IgD-negative memory B cell (primary cell): ENCODE results near the gene GEMIN2. TPM values are rescaled to one million over a fixed set of nuclear protein-coding genes. Genes with fewer than 3 reads are reported as not detected.
A peak's percentile ranks its signal among the peaks of the same experiment; 100 is the strongest.
"Not testable (repeated sequence)": the region's sequence is repeated elsewhere in the genome, so short reads cannot be mapped to it uniquely, and the experiment has no call there.

Experiments
- H3K27ac Mint-ChIP-seq, 3 donors: one replicate each; pipeline ENCODE4 v1.8.0; 2020 to 2022; ENCODE audit warnings: mild to moderate bottlenecking in 3 of 3, mixed read lengths in 3 of 3, moderate library complexity in 1 of 3
- H3K27me3 Mint-ChIP-seq: one replicate; pipeline ENCODE4 v1.8.0; 2021; ENCODE audit warnings: mixed read lengths
- H3K36me3 Mint-ChIP-seq: one replicate; pipeline ENCODE4 v1.8.0; 2020; ENCODE audit warnings: mild to moderate bottlenecking, mixed read lengths
- H3K4me1 Mint-ChIP-seq, 3 donors: one replicate each; pipeline ENCODE4 v1.8.0; 2020 to 2022; ENCODE audit warnings: mixed read lengths in 3 of 3, mild to moderate bottlenecking in 1 of 3
- H3K4me3 Mint-ChIP-seq, 4 donors: one replicate each; pipeline ENCODE4 v1.8.0; 2020 to 2022; ENCODE audit warnings: mild to moderate bottlenecking in 4 of 4, mixed read lengths in 4 of 4, moderate library complexity in 3 of 4
- H3K9me3 Mint-ChIP-seq, 3 donors: one replicate each; pipeline ENCODE4 v1.8.0; 2020 to 2021; ENCODE audit warnings: mixed read lengths in 3 of 3, mild to moderate bottlenecking in 1 of 3
- polyA plus RNA-seq: library from polyadenylated mRNA; unstranded; fragments of 300-500 nt; fragmentation: Illumina TruSeq; gene quantifications from one replicate; pipeline ENCODE4 v1.2.3, GENCODE V29; 2021

The GEMIN2 gene
- polyA plus RNA-seq, 1 donor from 2014 or later, result 17.1 TPM

GRCh38 chr14:39145266-39145966, 31.3 kb downstream of the GEMIN2 start:
- peaks cover 17% of the 10 kb centered on the region for H3K36me3 Mint-ChIP-seq
- H3K27ac Mint-ChIP-seq, result no peak overlapping the region

GRCh38 chr14:39154594-39155189, 40.6 kb downstream of the GEMIN2 start:
- no peak overlapping the region for H3K27ac Mint-ChIP-seq
- H3K9me3 Mint-ChIP-seq, result no peaks in the 10 kb centered on the region
- no peaks in the 10 kb centered on the region for H3K27me3 Mint-ChIP-seq
- no peaks in the 10 kb centered on the region for H3K4me1 Mint-ChIP-seq
- H3K36me3 Mint-ChIP-seq, result peaks cover 5% of the 10 kb centered on the region
- no peak overlapping the region for H3K4me3 Mint-ChIP-seq

More at GRCh38 chr14:39145266-39145966, 31.3 kb downstream of the GEMIN2 start:
- H3K27me3 Mint-ChIP-seq, result no peaks in the 10 kb centered on the region
- peaks cover 0 to 6% (median 0%) of the 10 kb centered on the region in 3 donors for H3K9me3 Mint-ChIP-seq
- H3K4me1 Mint-ChIP-seq, result peaks cover 0 to 6% (median 4%) of the 10 kb centered on the region in 3 donors
- no peak overlapping the region for H3K4me3 Mint-ChIP-seq

- Mint-ChIP-seq H3K36me3 (peaks cover 6% of the 10 kb centered on the region), H3K9me3 (no peaks in the 10 kb centered on the region), H3K4me1 (peaks cover 0 to 2% (median under 1%) of the 10 kb centered on the region in 3 donors), H3K27ac (no peak overlapping the region), H3K4me3 (no peak overlapping the region), H3K27me3 (no peaks in the 10 kb centered on the region)
Measured at GRCh38 chr14:39157491-39157890, 43.4 kb downstream of the GEMIN2 start.

- no peak overlapping the region for H3K27ac Mint-ChIP-seq
- H3K36me3 Mint-ChIP-seq, result peaks cover 4% of the 10 kb centered on the region
Measured at GRCh38 chr14:39158222-39158858, 44.2 kb downstream of the GEMIN2 start.

GRCh38 chr14:39160494-39160893, 46.4 kb downstream of the GEMIN2 start:
- Mint-ChIP-seq H3K9me3 (no peaks in the 10 kb centered on the region), H3K27me3 (no peaks in the 10 kb centered on the region), H3K4me1 (peaks cover 0 to 10% (median 4%) of the 10 kb centered on the region in 3 donors), H3K4me3 (no peak overlapping the region), H3K27ac (no peak overlapping the region), H3K36me3 (peaks cover 4% of the 10 kb centered on the region)

More at GRCh38 chr14:39158222-39158858, 44.2 kb downstream of the GEMIN2 start:
- H3K4me1 Mint-ChIP-seq, result peaks cover 0 to 6% (median 2%) of the 10 kb centered on the region in 3 donors
- no peaks in the 10 kb centered on the region for H3K27me3 Mint-ChIP-seq
- H3K4me3 Mint-ChIP-seq, result no peak overlapping the region
- H3K9me3 Mint-ChIP-seq, result no peaks in the 10 kb centered on the region

- H3K36me3 Mint-ChIP-seq, H3K9me3 Mint-ChIP-seq, H3K27ac Mint-ChIP-seq, H3K27me3 Mint-ChIP-seq: not testable (repeated sequence)
- peaks cover 21 to 28% (median 27%) of the 10 kb centered on the region in 3 donors for H3K4me1 Mint-ChIP-seq
- H3K4me3 Mint-ChIP-seq, result peak overlapping the region in 1 of 4 donors; percentile 84
Measured at GRCh38 chr14:39167797-39168320, 53.7 kb downstream of the GEMIN2 start.

- peak overlapping the region; percentile 29 to 49 (median 30) for H3K27ac Mint-ChIP-seq
- no peaks in the 10 kb centered on the region for H3K9me3 Mint-ChIP-seq
- H3K27me3 Mint-ChIP-seq, result no peaks in the 10 kb centered on the region
- peak overlapping the region in 3 of 4 donors; percentile 63 to 89 (median 84) for H3K4me3 Mint-ChIP-seq
- H3K4me1 Mint-ChIP-seq, result peaks cover 21 to 29% (median 28%) of the 10 kb centered on the region in 3 donors
- H3K36me3 Mint-ChIP-seq, result peaks cover 4% of the 10 kb centered on the region
Measured at GRCh38 chr14:39168591-39168990, 54.5 kb downstream of the GEMIN2 start.

GRCh38 chr14:39169541-39169900, 55.4 kb downstream of the GEMIN2 start:
- no peaks in the 10 kb centered on the region for H3K9me3 Mint-ChIP-seq
- no peaks in the 10 kb centered on the region for H3K27me3 Mint-ChIP-seq
- H3K36me3 Mint-ChIP-seq, result peaks cover 4% of the 10 kb centered on the region
- peak overlapping the region; percentile 94 to 100 (median 99) for H3K27ac Mint-ChIP-seq
- peaks cover 21 to 30% (median 30%) of the 10 kb centered on the region in 3 donors for H3K4me1 Mint-ChIP-seq
- peak overlapping the region; percentile 96 to 100 (median 98) for H3K4me3 Mint-ChIP-seq

- H3K27ac Mint-ChIP-seq, result peak overlapping the region in 1 of 3 donors; percentile 98
- H3K4me1 Mint-ChIP-seq, result peaks cover 19 to 29% (median 28%) of the 10 kb centered on the region in 3 donors
- H3K9me3 Mint-ChIP-seq, result no peaks in the 10 kb centered on the region
- peaks cover 6% of the 10 kb centered on the region for H3K36me3 Mint-ChIP-seq
- H3K27me3 Mint-ChIP-seq, result no peaks in the 10 kb centered on the region
- H3K4me3 Mint-ChIP-seq, result peak overlapping the region; percentile 12 to 98 (median 36)
Measured at GRCh38 chr14:39173198-39173597, 59.1 kb downstream of the GEMIN2 start.

- H3K4me1 Mint-ChIP-seq, result peaks cover 11 to 22% (median 18%) of the 10 kb centered on the region in 3 donors
- H3K9me3 Mint-ChIP-seq, result no peaks in the 10 kb centered on the region
- H3K36me3 Mint-ChIP-seq, result peaks cover 2% of the 10 kb centered on the region
- peak within 1 kb of the TSS; percentile 98 to 99 (median 99) for H3K27ac Mint-ChIP-seq
- H3K27me3 Mint-ChIP-seq, result no peaks in the 10 kb centered on the region
- H3K4me3 Mint-ChIP-seq, result peak within 1 kb of the TSS; percentile 98 to 100 (median 98)
Measured at GRCh38 chr14:39174560-39175444, 60.7 kb downstream of the GEMIN2 start, which contains the start of gene PNN. PNN (plus strand) TSS chr14:39175254; CDS start chr14:39175280, 26 bp downstream.

- H3K36me3 Mint-ChIP-seq, result peaks cover 2% of the 10 kb centered on the region
- H3K27ac Mint-ChIP-seq, result peak overlapping the region; percentile 98 to 99 (median 99)
- H3K4me1 Mint-ChIP-seq, result peaks cover 7 to 22% (median 20%) of the 10 kb centered on the region in 3 donors
- no peaks in the 10 kb centered on the region for H3K27me3 Mint-ChIP-seq
- peak overlapping the region; percentile 98 to 100 (median 98) for H3K4me3 Mint-ChIP-seq
- no peaks in the 10 kb centered on the region for H3K9me3 Mint-ChIP-seq
Measured at GRCh38 chr14:39175445-39176262, 61.5 kb downstream of the GEMIN2 start.

- Mint-ChIP-seq H3K4me1 (peaks cover 7 to 18% (median 17%) of the 10 kb centered on the region in 3 donors), H3K36me3 (peaks cover 2% of the 10 kb centered on the region), H3K27ac (peak overlapping the region; percentile 98 to 99 (median 99)), H3K4me3 (peak overlapping the region; percentile 98 to 100 (median 98)), H3K27me3 (no peaks in the 10 kb centered on the region), H3K9me3 (no peaks in the 10 kb centered on the region)
Measured at GRCh38 chr14:39176263-39177167, 62.4 kb downstream of the GEMIN2 start.

GRCh38 chr14:39177168-39177545, 63.0 kb downstream of the GEMIN2 start:
- peak overlapping the region in 2 of 4 donors; percentile 50 to 51 for H3K4me3 Mint-ChIP-seq
- H3K36me3 Mint-ChIP-seq, result peaks cover 2% of the 10 kb centered on the region
- H3K9me3 Mint-ChIP-seq, result no peaks in the 10 kb centered on the region
- peak overlapping the region in 2 of 3 donors; percentile 23 to 59 for H3K27ac Mint-ChIP-seq
- H3K4me1 Mint-ChIP-seq, result peaks cover 7 to 18% (median 13%) of the 10 kb centered on the region in 3 donors
- H3K27me3 Mint-ChIP-seq, result no peaks in the 10 kb centered on the region
